GM12875 (cell line): ENCODE results near the gene ZKSCAN3.

Source experiments
- H3K4me3 ChIP-seq: one replicate; pipeline ENCODE4 v1.5.1; 2011; ENCODE audit warnings: low read depth, low read length, control low read depth
- TF ChIP-seq, protein P1 (sequence below): IDR thresholded peaks from 2 replicates; pipeline ENCODE4 v1.5.1; 2011; ENCODE audit warnings: low read depth, mild to moderate bottlenecking, control low read depth, inconsistent platforms, low read length, moderate library complexity, borderline replicate concordance; ENCODE audit not compliant: insufficient read depth

Gene ZKSCAN3

GRCh38 chr6:28380381-28380780 lies 30.6 kb downstream of the ZKSCAN3 start:
- TF ChIP-seq, protein P1, sequence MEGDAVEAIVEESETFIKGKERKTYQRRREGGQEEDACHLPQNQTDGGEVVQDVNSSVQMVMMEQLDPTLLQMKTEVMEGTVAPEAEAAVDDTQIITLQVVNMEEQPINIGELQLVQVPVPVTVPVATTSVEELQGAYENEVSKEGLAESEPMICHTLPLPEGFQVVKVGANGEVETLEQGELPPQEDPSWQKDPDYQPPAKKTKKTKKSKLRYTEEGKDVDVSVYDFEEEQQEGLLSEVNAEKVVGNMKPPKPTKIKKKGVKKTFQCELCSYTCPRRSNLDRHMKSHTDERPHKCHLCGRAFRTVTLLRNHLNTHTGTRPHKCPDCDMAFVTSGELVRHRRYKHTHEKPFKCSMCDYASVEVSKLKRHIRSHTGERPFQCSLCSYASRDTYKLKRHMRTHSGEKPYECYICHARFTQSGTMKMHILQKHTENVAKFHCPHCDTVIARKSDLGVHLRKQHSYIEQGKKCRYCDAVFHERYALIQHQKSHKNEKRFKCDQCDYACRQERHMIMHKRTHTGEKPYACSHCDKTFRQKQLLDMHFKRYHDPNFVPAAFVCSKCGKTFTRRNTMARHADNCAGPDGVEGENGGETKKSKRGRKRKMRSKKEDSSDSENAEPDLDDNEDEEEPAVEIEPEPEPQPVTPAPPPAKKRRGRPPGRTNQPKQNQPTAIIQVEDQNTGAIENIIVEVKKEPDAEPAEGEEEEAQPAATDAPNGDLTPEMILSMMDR: no peak

GRCh38 chr6:28383235-28384142 lies 33.7 kb downstream of the ZKSCAN3 start:
- no peak overlapping the region for H3K4me3 ChIP-seq
- TF ChIP-seq, protein P1: peak; percentile 34; the same call in 1 of the 2 replicates

More at GRCh38 chr6:28380381-28380780, 30.6 kb downstream of the ZKSCAN3 start:
- no peak overlapping the region for H3K4me3 ChIP-seq

DNA sequence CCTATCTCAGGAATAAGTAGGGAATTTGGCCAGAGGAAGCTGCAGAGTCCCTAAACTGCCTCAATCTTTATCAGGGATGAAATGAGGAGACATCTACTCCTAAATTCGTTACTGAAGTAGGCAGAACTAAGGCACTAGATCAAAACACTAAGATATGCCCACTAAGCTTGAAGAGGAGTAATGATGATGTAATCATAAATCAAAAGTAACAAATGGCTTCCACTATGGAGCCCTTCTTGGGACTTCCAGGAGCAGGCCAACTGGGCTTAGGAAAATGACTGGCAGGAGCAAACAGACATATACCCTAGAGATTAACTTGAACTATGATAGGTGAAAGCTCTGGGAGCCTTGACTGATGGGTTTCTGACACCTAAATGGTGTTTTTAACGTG lies 34.4 kb downstream of the ZKSCAN3 start:
- no peak overlapping the region for H3K4me3 ChIP-seq
- TF ChIP-seq, protein P1: no peak

- no peak overlapping the region for H3K4me3 ChIP-seq
- TF ChIP-seq, protein P1: no peak
Observed at GRCh38 chr6:28390688-28391087, 40.9 kb downstream of the ZKSCAN3 start.

- H3K4me3 ChIP-seq: no peak overlapping the region
- TF ChIP-seq, protein P1: 0 out of 2 replicates have a peak, but pooled peaks have one; percentile 2
Observed at GRCh38 chr6:28393912-28394662, 44.3 kb downstream of the ZKSCAN3 start.

GRCh38 chr6:28395918-28396317 lies 46.2 kb downstream of the ZKSCAN3 start:
- TF ChIP-seq, protein P1: no peak
- no peak overlapping the region for H3K4me3 ChIP-seq
